RCC 7860 (cell line): ENCODE results near the gene CD177.
"Not testable (repeated sequence)": the region's sequence is repeated elsewhere in the genome, so short reads cannot be mapped to it uniquely, and the experiment has no call there.

Experiments
- DNase-seq: peaks from one replicate; pipeline ENCODE4 v3.0.0-alpha.2; 2015; ENCODE audit warnings: low spot score
- FAIRE-seq: peaks from 2 replicates; lab custom pipeline; 2012; peaks lifted over from hg19 to GRCh38; lab: Jason Lieb, UNC

Gene CD177, protein sequence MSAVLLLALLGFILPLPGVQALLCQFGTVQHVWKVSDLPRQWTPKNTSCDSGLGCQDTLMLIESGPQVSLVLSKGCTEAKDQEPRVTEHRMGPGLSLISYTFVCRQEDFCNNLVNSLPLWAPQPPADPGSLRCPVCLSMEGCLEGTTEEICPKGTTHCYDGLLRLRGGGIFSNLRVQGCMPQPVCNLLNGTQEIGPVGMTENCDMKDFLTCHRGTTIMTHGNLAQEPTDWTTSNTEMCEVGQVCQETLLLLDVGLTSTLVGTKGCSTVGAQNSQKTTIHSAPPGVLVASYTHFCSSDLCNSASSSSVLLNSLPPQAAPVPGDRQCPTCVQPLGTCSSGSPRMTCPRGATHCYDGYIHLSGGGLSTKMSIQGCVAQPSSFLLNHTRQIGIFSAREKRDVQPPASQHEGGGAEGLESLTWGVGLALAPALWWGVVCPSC

DNA sequence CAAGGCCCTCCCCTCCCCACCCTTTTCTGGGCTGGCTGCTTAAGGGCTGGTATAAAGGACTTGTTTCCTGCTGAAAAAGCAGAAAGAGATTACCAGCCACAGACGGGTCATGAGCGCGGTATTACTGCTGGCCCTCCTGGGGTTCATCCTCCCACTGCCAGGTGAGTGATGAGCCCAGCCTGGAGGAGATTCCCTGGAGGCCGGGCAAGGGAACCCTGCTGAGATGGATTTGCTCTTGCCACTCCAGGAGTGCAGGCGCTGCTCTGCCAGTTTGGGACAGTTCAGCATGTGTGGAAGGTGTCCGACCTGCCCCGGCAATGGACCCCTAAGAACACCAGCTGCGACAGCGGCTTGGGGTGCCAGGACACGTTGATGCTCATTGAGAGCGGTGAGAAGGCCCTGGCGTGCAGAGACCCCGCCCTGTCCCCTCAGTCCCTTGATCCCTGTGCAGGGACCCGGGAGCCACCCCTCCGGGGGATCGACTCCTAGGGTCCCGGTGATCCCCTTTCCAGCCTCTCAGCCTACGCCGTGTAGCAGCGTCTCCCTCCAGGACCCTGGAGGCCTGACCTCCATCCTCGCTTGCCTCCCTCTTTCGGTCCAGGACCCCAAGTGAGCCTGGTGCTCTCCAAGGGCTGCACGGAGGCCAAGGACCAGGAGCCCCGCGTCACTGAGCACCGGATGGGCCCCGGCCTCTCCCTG is at the start of gene CD177:
TSS of gene CD177 (plus strand) at position 81 of the 699 bp plus-strand sequence. CDS start at position 110, 29 bp downstream.
- no peak for FAIRE-seq

DNA sequence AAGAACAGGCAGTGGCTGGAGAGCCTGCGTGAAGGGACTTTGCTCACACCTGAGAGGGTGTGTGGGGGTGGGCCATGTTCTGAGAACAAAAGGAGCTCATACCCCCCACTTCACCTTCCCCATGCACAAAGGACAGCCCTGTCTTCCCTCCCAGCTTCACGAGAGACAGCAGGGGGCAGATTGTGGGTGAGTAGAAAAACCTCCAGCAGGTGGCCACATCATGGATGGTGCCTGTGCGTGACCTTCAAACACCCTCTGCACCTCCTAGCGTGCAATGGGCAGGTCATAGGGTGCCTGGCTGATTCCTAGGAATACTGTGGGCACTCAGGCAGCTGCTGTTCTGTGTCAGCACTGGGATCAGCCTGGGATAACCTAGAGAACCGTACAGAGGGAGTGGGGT is 47.8 kb upstream of the CD177 start:
- DNase-seq (no peak), FAIRE-seq (no peak)

More for the DNA sequence above, at the start of gene CD177:
- DNase-seq, result no peak

GRCh38 chr19:43306097-43306496 is 47.4 kb upstream of the CD177 start:
- DNase-seq (no peak), FAIRE-seq (no peak)

GRCh38 chr19:43308244-43308815 is 45.2 kb upstream of the CD177 start:
- no peak for DNase-seq
- FAIRE-seq, result no peak

GRCh38 chr19:43309466-43309865 is 44.0 kb upstream of the CD177 start:
- DNase-seq (no peak), FAIRE-seq (no peak)

DNA sequence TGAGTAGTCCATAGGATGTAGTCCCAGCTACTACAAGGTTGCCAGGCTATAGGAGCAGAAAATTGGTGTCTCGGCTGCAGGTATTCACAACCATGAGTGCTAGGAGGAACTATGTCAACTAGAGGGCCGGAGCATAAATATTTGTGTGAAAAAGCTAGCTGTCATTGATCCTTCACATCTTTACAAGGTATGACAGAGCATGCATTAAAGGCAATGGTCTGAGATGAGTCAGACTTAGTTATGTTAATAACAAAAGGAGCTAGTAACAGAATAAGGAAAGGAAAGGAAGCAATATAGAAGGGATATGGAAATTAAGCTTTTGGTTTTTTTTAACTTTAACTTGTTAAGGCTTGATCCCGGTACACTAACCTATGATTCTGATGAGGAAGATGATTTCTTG is 43.3 kb upstream of the CD177 start:
- DNase-seq (no peak), FAIRE-seq (no peak)

GRCh38 chr19:43311256-43311655 is 42.2 kb upstream of the CD177 start:
- FAIRE-seq (no peak), DNase-seq (no peak)

DNA sequence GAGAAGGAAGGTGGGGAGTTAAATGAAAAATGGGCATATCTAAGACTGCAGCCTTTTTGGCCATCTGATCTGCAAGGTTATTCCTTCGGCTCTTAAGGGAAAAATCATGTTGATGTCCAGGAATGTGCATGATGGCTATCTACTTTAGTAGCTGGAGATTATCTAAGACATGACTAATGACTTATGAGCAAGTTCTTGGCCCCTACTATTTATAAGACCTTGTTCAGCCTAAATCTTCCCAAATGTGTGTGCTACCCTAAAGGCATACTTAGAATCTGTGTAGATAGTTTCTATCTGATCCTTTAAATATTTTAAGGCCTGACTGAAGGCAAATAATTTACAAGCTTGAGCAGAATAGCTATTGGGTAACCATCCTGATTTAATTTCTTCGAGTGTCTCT is 41.8 kb upstream of the CD177 start:
- DNase-seq (no peak), FAIRE-seq (no peak)

DNA sequence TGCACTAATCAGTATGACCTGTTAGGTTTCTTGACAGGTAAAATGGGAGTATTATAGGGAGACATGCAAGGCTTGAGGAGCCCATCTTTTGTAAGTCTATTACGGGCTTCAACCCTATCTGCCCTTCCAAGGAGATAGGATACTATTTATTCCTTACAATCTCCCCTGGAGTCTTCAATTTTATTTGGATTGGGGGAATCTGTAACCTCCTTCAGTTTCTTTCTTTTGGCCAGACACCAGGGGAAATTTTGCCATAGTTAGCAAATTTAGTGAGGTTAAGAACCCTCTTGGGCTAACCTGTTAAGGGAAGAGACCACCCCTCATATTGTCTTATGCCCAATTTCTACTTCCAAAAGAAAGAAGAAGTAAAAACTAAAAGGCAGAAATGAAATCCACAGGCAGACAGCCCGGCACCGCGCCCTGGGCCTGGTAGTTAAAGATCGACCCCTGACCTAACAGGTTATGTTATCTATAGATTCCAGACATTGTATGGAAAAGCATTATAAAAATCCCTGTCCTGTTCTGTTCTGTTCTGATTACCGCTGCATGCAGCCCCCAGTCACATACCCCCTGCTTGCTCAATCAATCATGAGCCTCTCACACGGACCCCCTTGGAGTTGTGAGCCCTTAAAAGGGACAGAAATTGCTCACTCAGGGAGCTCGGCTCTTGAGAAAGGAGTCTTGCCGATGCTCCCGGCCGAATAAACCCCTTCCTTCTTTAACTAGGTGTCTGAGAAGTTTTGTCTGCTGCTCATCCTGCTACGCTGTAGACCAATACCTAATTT is 39.6 kb upstream of the CD177 start:
- DNase-seq (no peak), FAIRE-seq (no peak)

- DNase-seq (no peak), FAIRE-seq (no peak)
Observed at GRCh38 chr19:43315851-43316250, 37.6 kb upstream of the CD177 start.

DNA sequence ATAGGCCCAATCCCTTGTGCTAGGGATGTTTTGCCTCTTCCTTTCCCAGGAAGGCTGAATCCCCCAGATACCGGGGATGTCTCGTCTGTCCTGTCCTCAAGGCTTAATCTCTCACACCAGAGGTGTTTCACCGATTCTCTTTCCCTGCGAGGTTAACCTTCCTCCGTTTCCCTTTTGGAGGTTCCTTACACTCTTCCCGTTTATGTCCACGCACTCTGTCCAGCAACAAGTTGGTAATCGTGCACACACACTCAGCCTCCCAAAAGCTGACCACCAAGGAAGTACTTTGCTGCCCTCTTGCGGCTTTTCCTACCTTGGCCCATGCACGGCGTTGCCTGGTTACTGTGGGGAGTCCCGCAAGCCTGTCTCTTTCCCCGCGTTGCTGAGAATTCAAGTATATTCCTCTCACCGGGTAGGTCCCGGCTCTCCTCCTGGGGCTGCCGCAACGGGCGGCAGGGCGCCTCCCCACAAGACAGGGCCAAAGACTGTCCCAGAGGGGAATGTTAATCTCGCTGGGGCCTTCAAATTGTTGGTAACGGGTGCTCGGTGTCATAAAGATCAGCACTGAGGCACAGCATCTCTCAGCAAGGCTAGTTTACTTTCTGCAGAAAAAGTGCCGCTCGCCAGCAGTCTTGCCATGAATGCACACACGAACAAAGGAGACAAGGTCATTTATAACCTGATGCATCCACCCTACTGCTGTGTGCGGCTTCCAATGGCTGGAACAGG is 36.7 kb upstream of the CD177 start:
- DNase-seq, result peak; percentile 11
- no peak for FAIRE-seq

GRCh38 chr19:43318203-43318602 is 35.3 kb upstream of the CD177 start:
- no peak for DNase-seq
- FAIRE-seq, result no peak

DNA sequence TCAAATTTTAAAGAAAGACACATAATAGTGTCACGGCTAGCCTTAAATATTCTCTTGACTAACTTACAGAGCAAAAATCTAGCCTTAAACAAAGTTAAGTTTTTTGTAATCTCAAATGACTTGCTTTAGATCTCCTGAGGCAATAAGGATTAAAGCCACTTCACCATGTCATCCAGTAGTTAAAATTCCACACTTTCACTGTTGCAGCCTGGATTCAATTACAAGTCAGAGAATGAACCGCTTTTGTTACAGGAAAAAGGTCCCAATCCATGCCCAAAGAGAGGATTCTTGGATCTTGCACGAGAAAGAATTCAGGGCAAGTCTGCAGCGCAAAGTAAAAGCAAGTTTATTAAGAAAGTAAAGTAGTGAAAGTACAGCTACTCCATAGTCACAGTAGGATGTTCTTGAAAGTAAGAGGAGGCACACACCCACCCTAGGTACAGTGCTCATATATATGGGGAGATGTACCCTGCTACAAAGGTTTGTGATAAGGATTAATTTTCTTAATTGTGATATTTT is 34.6 kb upstream of the CD177 start:
- FAIRE-seq, result no peak

GRCh38 chr19:43320546-43320945 is 32.9 kb upstream of the CD177 start:
- no peak for FAIRE-seq
- no peak for DNase-seq

More for the DNA sequence above, 34.6 kb upstream of the CD177 start:
- no peak for DNase-seq

GRCh38 chr19:43326761-43327160 is 26.7 kb upstream of the CD177 start:
- FAIRE-seq, DNase-seq: not testable (repeated sequence)

- DNase-seq, FAIRE-seq: not testable (repeated sequence)
Observed at GRCh38 chr19:43328561-43328960, 24.9 kb upstream of the CD177 start.

DNA sequence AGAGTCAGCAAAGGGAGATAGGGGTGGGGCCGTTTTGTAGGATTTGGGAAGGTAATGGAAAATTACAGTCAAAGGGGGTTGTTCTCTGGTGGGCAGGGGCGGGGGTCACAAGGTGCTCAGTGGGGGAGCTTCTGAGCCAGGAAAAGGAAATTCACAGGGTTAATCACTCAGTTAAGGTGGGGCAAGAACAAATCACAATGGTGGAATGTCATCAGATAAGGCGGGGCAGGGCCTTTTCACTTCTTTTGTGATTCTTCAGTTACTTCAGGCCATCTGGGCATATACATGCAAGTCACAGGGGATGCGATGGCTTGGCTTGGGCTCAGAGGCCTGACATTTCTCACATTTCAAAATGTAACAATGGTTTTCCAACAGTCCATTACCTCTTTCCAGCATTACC is 24.4 kb upstream of the CD177 start:
- not testable (repeated sequence) for FAIRE-seq, DNase-seq

DNA sequence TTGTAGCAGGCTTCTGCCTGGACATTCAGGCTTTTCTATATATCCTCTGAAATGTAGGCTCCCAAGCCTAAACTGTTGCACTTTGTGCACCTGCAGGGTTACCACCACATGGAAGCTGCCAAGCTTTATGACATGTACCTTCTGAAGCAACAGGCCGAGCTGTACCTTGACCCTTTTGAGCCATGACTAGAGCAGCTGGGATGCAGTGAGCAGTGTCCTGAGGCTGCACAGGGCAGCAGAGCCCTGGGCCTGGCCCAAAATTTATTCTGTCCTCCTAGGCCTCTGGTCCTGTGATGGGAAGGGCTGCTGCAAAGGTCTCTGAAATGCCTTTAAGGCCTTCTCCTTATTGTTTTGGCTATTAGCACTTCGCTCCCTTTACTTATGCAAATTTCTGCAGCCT is 23.5 kb upstream of the CD177 start:
- no peak for FAIRE-seq
- no peak for DNase-seq

- FAIRE-seq (no peak), DNase-seq (no peak)
Observed at GRCh38 chr19:43330726-43331434, 22.6 kb upstream of the CD177 start.
